HepG2 (cell line): ENCODE data around the gene HNRNPUL1. TPM values are rescaled to one million over a fixed set of nuclear protein-coding genes. Genes with fewer than 3 reads are reported as not detected.

Source experiments
- BRD4 ChIP-seq: sonication (generic); formaldehyde crosslinking; IDR thresholded peaks from 2 replicates; pipeline ENCODE4 v1.4.0; 2020; ENCODE audit warnings: missing genetic modification reagents
- CBFB ChIP-seq: sonication (generic); formaldehyde crosslinking; IDR thresholded peaks from 2 replicates; pipeline ENCODE4 v1.4.0; 2020; ENCODE audit warnings: missing genetic modification reagents
- FOXK1 ChIP-seq: sonication (generic); formaldehyde crosslinking; IDR thresholded peaks from 2 replicates; pipeline ENCODE4 v1.4.0; 2020; ENCODE audit warnings: low read depth, missing genetic modification reagents, borderline replicate concordance
- MAFG ChIP-seq: sonication (generic); formaldehyde crosslinking; IDR thresholded peaks from 2 replicates; pipeline ENCODE4 v1.5.1; 2020; ENCODE audit warnings: mild to moderate bottlenecking, missing genetic modification reagents
- MIER3 ChIP-seq: IDR thresholded peaks from 2 replicates; pipeline ENCODE4 v1.6.1; 2016; ENCODE audit warnings: missing compliant biosample characterization, borderline replicate concordance
- NCOA2 ChIP-seq: sonication (generic); formaldehyde crosslinking; IDR thresholded peaks from 2 replicates; pipeline ENCODE4 v1.8.0; 2022; ENCODE audit warnings: inconsistent platforms
- PHF8 ChIP-seq: sonication (generic); formaldehyde crosslinking; IDR thresholded peaks from 2 replicates; pipeline ENCODE4 v1.5.0; 2020; ENCODE audit warnings: missing genetic modification reagents
- RAD51 ChIP-seq: fragments of 450-650 bp; IDR thresholded peaks from 2 replicates; pipeline ENCODE4 v1.6.1; 2016; ENCODE audit warnings: borderline replicate concordance
- RXRB ChIP-seq: IDR thresholded peaks from 2 replicates; pipeline ENCODE4 v1.6.1; 2016; ENCODE audit warnings: borderline replicate concordance, missing genetic modification reagents, missing compliant biosample characterization
- SRSF1 ChIP-seq: fragments of 200-400 bp; formaldehyde crosslinking; optimal IDR thresholded peaks from 2 replicates; pipeline ENCODE3; 2017; ENCODE audit warnings: mild to moderate bottlenecking, low read depth, low read length, moderate library complexity
- ZFP36L2 ChIP-seq: sonication (generic); formaldehyde crosslinking; IDR thresholded peaks from 2 replicates; pipeline ENCODE4 v1.4.0; 2020; ENCODE audit warnings: missing genetic modification reagents
- ZFX ChIP-seq: sonication (generic); formaldehyde crosslinking; IDR thresholded peaks from 2 replicates; pipeline ENCODE4 v1.4.0; 2020; ENCODE audit warnings: mild to moderate bottlenecking, low read depth, missing genetic modification reagents, moderate library complexity
- ZNF24 ChIP-seq: fragments of 450-650 bp; IDR thresholded peaks from 2 replicates; pipeline ENCODE4 v1.6.1; 2017; ENCODE audit warnings: antibody characterized with exemption, mild to moderate bottlenecking
- ZNF263 ChIP-seq: sonication (generic); formaldehyde crosslinking; IDR thresholded peaks from 2 replicates; pipeline ENCODE4 v1.4.0; 2020; ENCODE audit warnings: missing genetic modification reagents
- ZNF274 ChIP-seq: sonication (generic); formaldehyde crosslinking; IDR thresholded peaks from 2 replicates; pipeline ENCODE4 v1.5.1; 2020; ENCODE audit warnings: mild to moderate bottlenecking, missing genetic modification reagents
- ZNF501 ChIP-seq: sonication (generic); formaldehyde crosslinking; IDR thresholded peaks from 2 replicates; pipeline ENCODE4 v1.5.1; 2020; ENCODE audit warnings: mild to moderate bottlenecking, moderate library complexity, missing genetic modification reagents
- ZNF652 ChIP-seq: IDR thresholded peaks from 2 replicates; pipeline ENCODE4 v1.6.1; 2016; ENCODE audit warnings: low read depth, borderline replicate concordance
- ZNF678 ChIP-seq: sonication (generic); formaldehyde crosslinking; IDR thresholded peaks from 2 replicates; pipeline ENCODE4 v1.4.0; 2020; ENCODE audit warnings: mild to moderate bottlenecking, missing genetic modification reagents
- polyA plus RNA-seq, 8 experiments: library from polyadenylated mRNA; depleted of rRNA in 3 of 8; stranded (reverse) in 7 of 8; unstranded in 1 of 8; fragments of >200 nt; fragmentation: Illumina TruSeq in 4 of 8; extraction: Trizol in 4 of 8; gene quantifications; 2 replicates each; pipeline versions ENCODE4 v1.2.1 to v1.2.3, GENCODE V29; 2011 to 2016; ENCODE audit warnings: low read depth in 4 of 8, missing spikeins in 1 of 8, mixed read lengths in 1 of 8; ENCODE audit not compliant: insufficient read depth in 1 of 8
- total RNA-seq, 5 experiments: library from RNA; depleted of rRNA; stranded (reverse); fragments of >200 nt; fragmentation: Illumina TruSeq; extraction: Trizol; gene quantifications; 2 replicates each; pipeline ENCODE4 v1.2.3, GENCODE V29; 2016; ENCODE audit warnings: low read depth in 1 of 5
- TF ChIP-seq, protein P1 (sequence below): sonication (generic); formaldehyde crosslinking; IDR thresholded peaks from 2 replicates; pipeline ENCODE4 v1.4.0; 2020; ENCODE audit warnings: missing genetic modification reagents
- TF ChIP-seq, protein P2 (sequence below): sonication (generic); formaldehyde crosslinking; IDR thresholded peaks from 2 replicates; pipeline ENCODE4 v1.4.0; 2020; ENCODE audit warnings: missing genetic modification reagents, borderline replicate concordance
- TF ChIP-seq, protein P3 (sequence below): sonication (generic); formaldehyde crosslinking; IDR thresholded peaks from 2 replicates; pipeline ENCODE4 v1.4.0; 2020; ENCODE audit warnings: missing genetic modification reagents, borderline replicate concordance

HNRNPUL1 gene
- total and polyA plus RNA-seq, 2 of the 13 experiments (the other 11 are each of a cell fraction or from before 2014, with no cell fraction given) = 30.9 to 81.7 TPM

DNA sequence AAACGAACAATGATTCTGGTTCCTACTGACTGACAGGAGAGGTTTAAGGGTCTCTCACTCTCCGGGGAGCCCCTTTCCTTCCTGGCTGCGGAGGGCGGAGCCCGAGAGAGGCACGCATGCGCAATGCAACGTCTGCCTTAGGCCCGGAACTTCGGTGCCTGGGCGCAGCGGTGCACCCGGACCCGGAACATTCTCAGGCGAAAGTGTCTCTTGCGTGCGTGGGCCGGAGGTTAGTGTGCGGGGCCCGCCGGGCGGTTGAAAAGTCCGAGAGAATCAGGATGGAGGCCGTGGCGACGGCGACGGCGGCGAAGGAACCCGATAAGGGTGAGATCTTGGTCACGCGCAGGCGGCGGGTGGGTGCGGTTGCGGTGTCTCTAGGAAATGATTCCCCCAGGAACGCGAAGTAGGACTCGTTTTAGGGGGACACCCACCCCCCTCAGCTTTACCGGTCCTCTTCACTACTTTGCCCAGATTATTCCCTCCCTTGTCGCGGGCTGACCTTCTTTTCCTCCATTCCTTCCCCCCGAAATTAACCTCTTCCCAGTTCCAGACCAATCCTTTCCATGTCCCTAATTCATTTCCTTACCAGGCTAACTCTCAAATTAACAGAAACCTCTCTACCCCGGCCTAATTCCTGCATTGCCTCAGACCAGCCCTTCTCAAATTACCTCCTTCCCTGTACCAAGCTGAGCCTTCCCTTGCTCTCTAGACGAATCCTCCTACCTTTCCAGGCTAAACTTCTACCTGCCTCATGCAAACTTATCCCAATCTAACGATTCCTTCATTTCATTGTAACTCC is 46.1 kb downstream of the HNRNPUL1 start, which contains the start of gene CCDC97 (continued):
- TF ChIP-seq ZFX (peak; percentile 92), MIER3 (CRISPR knock-in tag) (peak; percentile 79; the same call in 1 of the 2 replicates), FOXK1 (CRISPR knock-in tag) (peak; percentile 66; the same call in 1 of the 2 replicates), RAD51 (no peak), ZFP36L2 (peak; percentile 82; the same call in 1 of the 2 replicates), PHF8 (peak; percentile 95), CBFB (0 out of 2 replicates have a peak, but pooled peaks have one; percentile 64), RXRB (CRISPR knock-in tag) (peak; percentile 70; the same call in 1 of the 2 replicates), ZNF501 (CRISPR knock-in tag) (peak; percentile 73; the same call in 1 of the 2 replicates), ZNF274 (CRISPR knock-in tag) (peak; percentile 78; the same call in 1 of the 2 replicates), ZNF678 (no peak), ZNF263 (CRISPR knock-in tag) (peak; percentile 44), ZNF652 (CRISPR knock-in tag) (peak; percentile 7; the same call in 1 of the 2 replicates), ZNF24 (no peak; the same call in 1 of the 2 replicates), NCOA2 (peak; percentile 46; the same call in 1 of the 2 replicates), MAFG (CRISPR knock-in tag) (no peak), BRD4 (CRISPR knock-in tag) (peak; percentile 83; the same call in 1 of the 2 replicates), SRSF1 (peak; percentile 56)
- TF ChIP-seq, protein P1, sequence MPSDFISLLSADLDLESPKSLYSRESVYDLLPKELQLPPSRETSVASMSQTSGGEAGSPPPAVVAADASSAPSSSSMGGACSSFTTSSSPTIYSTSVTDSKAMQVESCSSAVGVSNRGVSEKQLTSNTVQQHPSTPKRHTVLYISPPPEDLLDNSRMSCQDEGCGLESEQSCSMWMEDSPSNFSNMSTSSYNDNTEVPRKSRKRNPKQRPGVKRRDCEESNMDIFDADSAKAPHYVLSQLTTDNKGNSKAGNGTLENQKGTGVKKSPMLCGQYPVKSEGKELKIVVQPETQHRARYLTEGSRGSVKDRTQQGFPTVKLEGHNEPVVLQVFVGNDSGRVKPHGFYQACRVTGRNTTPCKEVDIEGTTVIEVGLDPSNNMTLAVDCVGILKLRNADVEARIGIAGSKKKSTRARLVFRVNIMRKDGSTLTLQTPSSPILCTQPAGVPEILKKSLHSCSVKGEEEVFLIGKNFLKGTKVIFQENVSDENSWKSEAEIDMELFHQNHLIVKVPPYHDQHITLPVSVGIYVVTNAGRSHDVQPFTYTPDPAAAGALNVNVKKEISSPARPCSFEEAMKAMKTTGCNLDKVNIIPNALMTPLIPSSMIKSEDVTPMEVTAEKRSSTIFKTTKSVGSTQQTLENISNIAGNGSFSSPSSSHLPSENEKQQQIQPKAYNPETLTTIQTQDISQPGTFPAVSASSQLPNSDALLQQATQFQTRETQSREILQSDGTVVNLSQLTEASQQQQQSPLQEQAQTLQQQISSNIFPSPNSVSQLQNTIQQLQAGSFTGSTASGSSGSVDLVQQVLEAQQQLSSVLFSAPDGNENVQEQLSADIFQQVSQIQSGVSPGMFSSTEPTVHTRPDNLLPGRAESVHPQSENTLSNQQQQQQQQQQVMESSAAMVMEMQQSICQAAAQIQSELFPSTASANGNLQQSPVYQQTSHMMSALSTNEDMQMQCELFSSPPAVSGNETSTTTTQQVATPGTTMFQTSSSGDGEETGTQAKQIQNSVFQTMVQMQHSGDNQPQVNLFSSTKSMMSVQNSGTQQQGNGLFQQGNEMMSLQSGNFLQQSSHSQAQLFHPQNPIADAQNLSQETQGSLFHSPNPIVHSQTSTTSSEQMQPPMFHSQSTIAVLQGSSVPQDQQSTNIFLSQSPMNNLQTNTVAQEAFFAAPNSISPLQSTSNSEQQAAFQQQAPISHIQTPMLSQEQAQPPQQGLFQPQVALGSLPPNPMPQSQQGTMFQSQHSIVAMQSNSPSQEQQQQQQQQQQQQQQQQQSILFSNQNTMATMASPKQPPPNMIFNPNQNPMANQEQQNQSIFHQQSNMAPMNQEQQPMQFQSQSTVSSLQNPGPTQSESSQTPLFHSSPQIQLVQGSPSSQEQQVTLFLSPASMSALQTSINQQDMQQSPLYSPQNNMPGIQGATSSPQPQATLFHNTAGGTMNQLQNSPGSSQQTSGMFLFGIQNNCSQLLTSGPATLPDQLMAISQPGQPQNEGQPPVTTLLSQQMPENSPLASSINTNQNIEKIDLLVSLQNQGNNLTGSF (CRISPR knock-in tag) = peak; percentile 28; the same call in 1 of the 2 replicates
- TF ChIP-seq, protein P2, sequence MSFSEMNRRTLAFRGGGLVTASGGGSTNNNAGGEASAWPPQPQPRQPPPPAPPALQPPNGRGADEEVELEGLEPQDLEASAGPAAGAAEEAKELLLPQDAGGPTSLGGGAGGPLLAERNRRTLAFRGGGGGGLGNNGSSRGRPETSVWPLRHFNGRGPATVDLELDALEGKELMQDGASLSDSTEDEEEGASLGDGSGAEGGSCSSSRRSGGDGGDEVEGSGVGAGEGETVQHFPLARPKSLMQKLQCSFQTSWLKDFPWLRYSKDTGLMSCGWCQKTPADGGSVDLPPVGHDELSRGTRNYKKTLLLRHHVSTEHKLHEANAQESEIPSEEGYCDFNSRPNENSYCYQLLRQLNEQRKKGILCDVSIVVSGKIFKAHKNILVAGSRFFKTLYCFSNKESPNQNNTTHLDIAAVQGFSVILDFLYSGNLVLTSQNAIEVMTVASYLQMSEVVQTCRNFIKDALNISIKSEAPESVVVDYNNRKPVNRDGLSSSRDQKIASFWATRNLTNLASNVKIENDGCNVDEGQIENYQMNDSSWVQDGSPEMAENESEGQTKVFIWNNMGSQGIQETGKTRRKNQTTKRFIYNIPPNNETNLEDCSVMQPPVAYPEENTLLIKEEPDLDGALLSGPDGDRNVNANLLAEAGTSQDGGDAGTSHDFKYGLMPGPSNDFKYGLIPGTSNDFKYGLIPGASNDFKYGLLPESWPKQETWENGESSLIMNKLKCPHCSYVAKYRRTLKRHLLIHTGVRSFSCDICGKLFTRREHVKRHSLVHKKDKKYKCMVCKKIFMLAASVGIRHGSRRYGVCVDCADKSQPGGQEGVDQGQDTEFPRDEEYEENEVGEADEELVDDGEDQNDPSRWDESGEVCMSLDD = 0 out of 2 replicates have a peak, but pooled peaks have one; percentile 72
- TF ChIP-seq, protein P3, sequence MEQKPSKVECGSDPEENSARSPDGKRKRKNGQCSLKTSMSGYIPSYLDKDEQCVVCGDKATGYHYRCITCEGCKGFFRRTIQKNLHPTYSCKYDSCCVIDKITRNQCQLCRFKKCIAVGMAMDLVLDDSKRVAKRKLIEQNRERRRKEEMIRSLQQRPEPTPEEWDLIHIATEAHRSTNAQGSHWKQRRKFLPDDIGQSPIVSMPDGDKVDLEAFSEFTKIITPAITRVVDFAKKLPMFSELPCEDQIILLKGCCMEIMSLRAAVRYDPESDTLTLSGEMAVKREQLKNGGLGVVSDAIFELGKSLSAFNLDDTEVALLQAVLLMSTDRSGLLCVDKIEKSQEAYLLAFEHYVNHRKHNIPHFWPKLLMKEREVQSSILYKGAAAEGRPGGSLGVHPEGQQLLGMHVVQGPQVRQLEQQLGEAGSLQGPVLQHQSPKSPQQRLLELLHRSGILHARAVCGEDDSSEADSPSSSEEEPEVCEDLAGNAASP (CRISPR knock-in tag) = peak; percentile 48; the same call in 1 of the 2 replicates
